GM12878 (cell line): ENCODE measurements around the gene NACAD. TPM values are rescaled to one million over a fixed set of nuclear protein-coding genes. Genes with fewer than 3 reads are reported as not detected.

Experiments used
- ATAC-seq: fragments of 200-7000 bp; cut with Tn5 transposase; 3 replicates; pipeline ENCODE4 v1.9.1; 2020; ENCODE audit warnings: mild to moderate bottlenecking, moderate library complexity
- BruUV-seq: library from RNA; stranded (reverse); fragments of 400-500 nt; replicated peaks from 2 replicates; lab custom pipeline; 2021; lab: Mats Ljungman, UMichigan
- CTCF ChIA-PET: fragments of 300-600 bp; sonication (Branson Sonifier 250); formaldehyde crosslinking; extraction: SDS; loops from one replicate; lab custom pipeline; 2021; ENCODE audit warnings: inconsistent platforms; lab: Yijun Ruan, JAX
- POLR2A ChIA-PET: fragments of 350-600 bp; formaldehyde crosslinking; extraction: SDS; loops from one replicate; lab custom pipeline; 2021; ENCODE audit warnings: inconsistent platforms; lab: Charles Lee
- RAD21 ChIA-PET: fragments of 300-600 bp; sonication (Branson Sonifier 250); formaldehyde crosslinking; loops from one replicate; lab custom pipeline; 2023; ENCODE audit warnings: antibody characterized with exemption; ENCODE audit not compliant: unreplicated experiment; lab: Charles Lee
- SMC1A ChIA-PET: fragments of 300-600 bp; sonication (Branson Sonifier 250); formaldehyde crosslinking; loops from one replicate; lab custom pipeline; 2023; ENCODE audit not compliant: unreplicated experiment, uncharacterized antibody; lab: Charles Lee
- DNase-seq: peaks from one replicate; pipeline ENCODE4 v3.0.0-alpha.2; 2011; ENCODE audit warnings: low read depth, low spot score
- FAIRE-seq: peaks from 3 replicates; lab custom pipeline; 2011; peaks lifted over from hg19 to GRCh38; lab: Jason Lieb, UNC
- H2AFZ ChIP-seq: 2 replicates; pipeline ENCODE4 v1.6.0; 2011; ENCODE audit warnings: low read depth, low read length, control low read depth; ENCODE audit not compliant: control insufficient read depth
- H3K27ac ChIP-seq: 2 replicates; pipeline ENCODE4 v1.5.1; 2011; ENCODE audit warnings: control low read depth; ENCODE audit not compliant: control insufficient read depth, insufficient read depth
- H3K27me3 ChIP-seq, 2 experiments: replicated peaks in 1 of 2; 2 replicates each; pipeline versions ENCODE4 v1.6.0 to v1.6.1; 2011; ENCODE audit warnings: low read length in 1 of 2; ENCODE audit not compliant: control insufficient read depth in 2 of 2, insufficient read depth in 2 of 2
- H3K36me3 ChIP-seq, 2 experiments: 2 replicates each; pipeline ENCODE4 v1.5.1; 2011; ENCODE audit warnings: low read length in 1 of 2; ENCODE audit not compliant: control insufficient read depth in 2 of 2, insufficient read depth in 2 of 2
- H3K4me1 ChIP-seq: 2 replicates; pipeline ENCODE4 v1.6.1; 2011; ENCODE audit warnings: mild to moderate bottlenecking, low read length, moderate library complexity, mixed read lengths; ENCODE audit not compliant: control insufficient read depth, insufficient read depth
- H3K4me2 ChIP-seq: 2 replicates; pipeline ENCODE4 v1.6.0; 2011; ENCODE audit warnings: control low read depth; ENCODE audit not compliant: control insufficient read depth, insufficient read depth
- H3K4me3 ChIP-seq: fragments of 200-600 bp; sonication (generic); 2 replicates; pipeline ENCODE4 v1.5.1; 2016
- H3K79me2 ChIP-seq: 2 replicates; pipeline ENCODE4 v1.6.0; 2011; ENCODE audit warnings: low read length; ENCODE audit not compliant: control insufficient read depth, insufficient read depth
- H3K9ac ChIP-seq: 2 replicates; pipeline ENCODE4 v1.8.0; 2011; ENCODE audit warnings: low read length, control low read depth, mixed read lengths; ENCODE audit not compliant: control insufficient read depth, insufficient read depth
- H3K9me3 ChIP-seq: replicated peaks from 3 replicates; pipeline ENCODE4 v1.5.1; 2011; ENCODE audit warnings: mild to moderate bottlenecking, low read length; ENCODE audit not compliant: control insufficient read depth, insufficient read depth
- H4K20me1 ChIP-seq: 2 replicates; pipeline ENCODE4 v1.6.0; 2011; ENCODE audit not compliant: control insufficient read depth, insufficient read depth
- BCL3 ChIP-seq: IDR thresholded peaks from 2 replicates; pipeline ENCODE4 v1.6.1; 2011; ENCODE audit warnings: borderline replicate concordance, low read depth, mild to moderate bottlenecking, moderate library complexity, low read length; ENCODE audit not compliant: insufficient read depth, poor library complexity, severe bottlenecking
- CHD1 ChIP-seq: IDR thresholded peaks from 2 replicates; pipeline ENCODE4 v1.6.1; 2012; ENCODE audit warnings: low read depth, low read length, improper control_type of control experiment
- CREB1 ChIP-seq: IDR thresholded peaks from 2 replicates; pipeline ENCODE4 v1.6.1; 2012; ENCODE audit warnings: low read depth, mild to moderate bottlenecking, inconsistent platforms
- ESRRA ChIP-seq: IDR thresholded peaks from 2 replicates; pipeline ENCODE4 v1.6.1; 2012; ENCODE audit warnings: mild to moderate bottlenecking, low read length, improper control_type of control experiment
- EZH2 ChIP-seq: IDR thresholded peaks from 2 replicates; pipeline ENCODE4 v1.6.1; 2012; ENCODE audit warnings: low read depth, mild to moderate bottlenecking, control low read depth, inconsistent platforms, low read length, borderline replicate concordance; ENCODE audit not compliant: control insufficient read depth
- HDAC6 ChIP-seq: fragments of 200-600 bp; sonication (generic); IDR thresholded peaks from one replicate; pipeline ENCODE4 v1.8.0; 2017; ENCODE audit warnings: antibody characterized with exemption; ENCODE audit not compliant: unreplicated experiment
- NBN ChIP-seq: fragments of 450-650 bp; IDR thresholded peaks from 2 replicates; pipeline ENCODE4 v1.6.1; 2016
- PAX5 ChIP-seq: IDR thresholded peaks from 2 replicates; pipeline ENCODE4 v1.6.1; 2011; ENCODE audit warnings: low read depth, low read length, borderline replicate concordance
- RAD51 ChIP-seq: fragments of 450-650 bp; IDR thresholded peaks from 2 replicates; pipeline ENCODE4 v1.6.1; 2016; ENCODE audit warnings: moderate library complexity, mild to moderate bottlenecking, inconsistent platforms
- RELA ChIP-seq: fragments of 450-650 bp; IDR thresholded peaks from 2 replicates; pipeline ENCODE4 v1.8.0; 2014; ENCODE audit warnings: borderline replicate concordance; ENCODE audit not compliant: partially characterized antibody
- REST ChIP-seq: IDR thresholded peaks from 2 replicates; pipeline ENCODE4 v1.6.1; 2012; ENCODE audit warnings: mild to moderate bottlenecking, low read depth, low read length
- SRF ChIP-seq, 2 experiments: IDR thresholded peaks; 2 replicates each; pipeline ENCODE4 v1.6.1; 2011; ENCODE audit warnings: low read depth in 2 of 2, low read length in 2 of 2, mild to moderate bottlenecking in 1 of 2, moderate library complexity in 1 of 2
- WGBS: methylation state at CpG from one replicate; pipeline ENCODE4 v1.1.6; 2016; ENCODE audit warnings: low lambda C conversion rate; ENCODE audit not compliant: insufficient replicate concordance, insufficient coverage; ENCODE audit errors: missing lambda C conversion rate; 5-methylcytosine and 5-hydroxymethylcytosine counted together
- in situ Hi-C: fragments of 300-500 bp; cut with MboI; formaldehyde crosslinking; loops from 9 replicates; pipeline ENCODE4 v1.14.3; 2018; ENCODE audit warnings: mixed read lengths
- intact Hi-C: fragments of 100-400 bp; cut with micrococcal nuclease; formaldehyde crosslinking; loops from one replicate; pipeline ENCODE4 v1.14.2; 2022; ENCODE audit not compliant: unreplicated experiment
- polyA plus RNA-seq, 11 experiments: library from polyadenylated mRNA; depleted of rRNA in 4 of 11; unstranded in 6 of 11; stranded (reverse) in 5 of 11; fragments of >200 nt; fragmentation: Nextera tagmentation in 4 of 11; fragmentation: Illumina TruSeq in 1 of 11; extraction: Ambion mirVana in 4 of 11; extraction: Trizol in 1 of 11; gene quantifications; 1 replicate in 1 of 11; 2 replicates in 10 of 11; pipeline versions ENCODE4 v1.2.1 to v1.2.3, GENCODE V29; 2011 to 2016; ENCODE audit warnings: inconsistent platforms in 2 of 11, missing spikeins in 2 of 11, low read depth in 1 of 11
- total RNA-seq, 4 experiments: library from RNA; depleted of rRNA in 3 of 4; stranded (reverse); fragments of >200 nt in 3 of 4; fragmentation: Illumina TruSeq in 1 of 4; extraction: Trizol in 1 of 4; gene quantifications; 2 replicates each; pipeline versions ENCODE4 v1.2.1 to v1.2.3, GENCODE V29; 2013 to 2021

NACAD gene
- total and polyA plus RNA-seq, 10 of the 15 experiments (the other 5 are each of a cell fraction or from before 2014, with no cell fraction given) = not detected

GRCh38 chr7:45086331-45087065 is 2.3 kb downstream of the NACAD start:
- POLR2A ChIA-PET = interaction anchor here (0.6 kb wide), 1 partner anchor 477 kb away, joined by 4 read pairs; no protein-coding TSS in a partner anchor
- Histone ChIP-seq H3K4me1 (no peaks in the 10 kb centered on the region), H3K9ac (no peak overlapping the region), H3K27ac (no peak overlapping the region), H3K9me3 (no peaks in the 10 kb centered on the region), H3K4me3 (no peak overlapping the region), H3K36me3 (no peaks in the 10 kb centered on the region), H2AFZ (no peak overlapping the region), H3K27me3 (peaks cover 2% of the 10 kb centered on the region in 2 experiments; a peak in 3 of 4 replicates), H3K4me2 (no peak overlapping the region), H4K20me1 (no peaks in the 10 kb centered on the region), H3K79me2 (no peaks in the 10 kb centered on the region)
- CTCF ChIA-PET = no interaction called here
- FAIRE-seq = no peak
- no peak for TF ChIP-seq ESRRA
- TF ChIP-seq BCL3 = no peak
- TF ChIP-seq SRF (IDR thresholded peaks at IDR 0.05; ENCODE audit: low read depth in 2 of 2, low read length in 2 of 2) = no peak
- in situ Hi-C loops (no loop called here), intact Hi-C loops (no loop called here)
- SMC1A ChIA-PET = interaction anchor here (0.9 to 1.0 kb wide), 2 partner anchors 40 to 113 kb away, joined by 3 to 4 read pairs; no protein-coding TSS in a partner anchor
- RAD21 ChIA-PET = no interaction called here
- BruUV-seq = no TSS peak
- no peak for ATAC-seq
- no peak for DNase-seq
- 34% methylated on average over 10 of the region's 15 CpGs for WGBS

GRCh38 chr7:45085619-45086200 is 3.1 kb downstream of the NACAD start:
- no TSS peak for BruUV-seq
- Histone ChIP-seq H3K9me3 (no peaks in the 10 kb centered on the region), H3K79me2 (no peaks in the 10 kb centered on the region), H3K36me3 (no peaks in the 10 kb centered on the region), H3K9ac (no peak overlapping the region), H4K20me1 (no peaks in the 10 kb centered on the region), H2AFZ (no peak overlapping the region), H3K4me3 (no peak overlapping the region), H3K27ac (no peak overlapping the region), H3K27me3 (peaks cover 2% of the 10 kb centered on the region in 2 experiments; a peak in 3 of 4 replicates), H3K4me1 (no peaks in the 10 kb centered on the region), H3K4me2 (no peak overlapping the region)
- DNase-seq (no peak), ATAC-seq (no peak), FAIRE-seq (no peak)
- in situ Hi-C loops (no loop called here), intact Hi-C loops (no loop called here)
- ChIA-PET CTCF (no interaction called here), POLR2A (no interaction called here), RAD21 (no interaction called here), SMC1A (no interaction called here)
- WGBS = 45% methylated on average over 21 of the region's 23 CpGs
- no peak for TF ChIP-seq EZH2
- TF ChIP-seq REST = no peak
- no peak for TF ChIP-seq PAX5
- TF ChIP-seq CREB1 = no peak
- no peak for TF ChIP-seq NBN
- no peak for TF ChIP-seq CHD1
- no peak for TF ChIP-seq RAD51
- no peak for TF ChIP-seq HDAC6
- TF ChIP-seq RELA = no peak
